Gastrocnemius medialis (tissue), 4 donors: Measurements from ENCODE around the gene SCNM1.
"Not testable (repeated sequence)": the region's sequence is repeated elsewhere in the genome, so short reads cannot be mapped to it uniquely, and the experiment has no call there.

ENCODE experiments used
- POLR2A ChIP-seq, 2 donors: fragments of 450-650 bp; IDR thresholded peaks; one replicate each; pipeline ENCODE4 v1.6.1; 2017; ENCODE audit warnings: antibody characterized with exemption in 2 of 2, mild to moderate bottlenecking in 2 of 2, moderate library complexity in 2 of 2
- TF ChIP-seq, protein P1 (sequence below), 5 experiments: fragments of 450-650 bp in 3 of 5; fragments of 200-600 bp in 2 of 5; sonication (generic) in 2 of 5; IDR thresholded peaks in 4 of 5; conservative IDR thresholded peaks in 1 of 5; 1 replicate in 4 of 5; 2 replicates in 1 of 5; pipeline ENCODE4 v1.5.1; 2016 to 2019; ENCODE audit warnings: antibody characterized with exemption in 5 of 5, mild to moderate bottlenecking in 3 of 5, moderate library complexity in 3 of 5

DNA sequence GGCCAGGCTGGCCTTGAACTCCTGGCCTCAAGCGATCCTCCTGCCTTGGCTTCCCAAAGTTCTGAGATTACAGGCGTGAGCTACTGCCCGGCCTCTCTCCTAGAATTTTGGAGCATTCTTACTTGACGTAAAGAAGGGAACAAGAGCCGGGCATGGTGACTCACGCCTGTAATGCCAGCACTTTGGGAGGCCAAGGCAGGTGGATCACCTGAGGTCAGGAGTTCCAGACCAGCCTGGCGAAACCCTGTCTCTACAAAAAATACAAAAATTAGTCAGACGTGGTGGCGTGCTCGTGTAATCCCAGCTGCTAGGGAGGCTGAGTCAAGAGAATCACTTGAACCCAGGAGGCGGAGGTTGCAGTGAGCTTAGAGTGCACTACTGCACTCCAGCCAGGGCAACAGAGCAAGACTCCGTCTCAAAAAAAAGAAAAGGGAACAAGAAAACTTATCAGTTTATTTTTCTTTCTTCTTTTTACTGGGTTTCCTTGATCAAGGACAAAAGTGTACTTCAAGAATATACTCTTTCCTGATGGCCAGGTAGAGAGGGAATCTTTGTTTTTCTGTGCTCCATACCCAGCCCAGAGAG is 39.5 kb downstream of the SCNM1 start:
- TF ChIP-seq, protein P1, sequence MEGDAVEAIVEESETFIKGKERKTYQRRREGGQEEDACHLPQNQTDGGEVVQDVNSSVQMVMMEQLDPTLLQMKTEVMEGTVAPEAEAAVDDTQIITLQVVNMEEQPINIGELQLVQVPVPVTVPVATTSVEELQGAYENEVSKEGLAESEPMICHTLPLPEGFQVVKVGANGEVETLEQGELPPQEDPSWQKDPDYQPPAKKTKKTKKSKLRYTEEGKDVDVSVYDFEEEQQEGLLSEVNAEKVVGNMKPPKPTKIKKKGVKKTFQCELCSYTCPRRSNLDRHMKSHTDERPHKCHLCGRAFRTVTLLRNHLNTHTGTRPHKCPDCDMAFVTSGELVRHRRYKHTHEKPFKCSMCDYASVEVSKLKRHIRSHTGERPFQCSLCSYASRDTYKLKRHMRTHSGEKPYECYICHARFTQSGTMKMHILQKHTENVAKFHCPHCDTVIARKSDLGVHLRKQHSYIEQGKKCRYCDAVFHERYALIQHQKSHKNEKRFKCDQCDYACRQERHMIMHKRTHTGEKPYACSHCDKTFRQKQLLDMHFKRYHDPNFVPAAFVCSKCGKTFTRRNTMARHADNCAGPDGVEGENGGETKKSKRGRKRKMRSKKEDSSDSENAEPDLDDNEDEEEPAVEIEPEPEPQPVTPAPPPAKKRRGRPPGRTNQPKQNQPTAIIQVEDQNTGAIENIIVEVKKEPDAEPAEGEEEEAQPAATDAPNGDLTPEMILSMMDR (IDR thresholded peaks at IDR 0.05 in 4 of 5, conservative IDR thresholded peaks at IDR 0.05 in 1 of 5) = not testable (repeated sequence)
- TF ChIP-seq POLR2A (IDR thresholded peaks at IDR 0.05) = not testable (repeated sequence)
